Neural cell (in vitro differentiated cells): ENCODE data around the gene SERPINA3. TPM values are rescaled to one million over a fixed set of nuclear protein-coding genes. Genes with fewer than 3 reads are reported as not detected.

Source experiments
- H2AFZ ChIP-seq: fragments of 200-600, 300-800 bp; sonication (generic), shearing (Covaris generic); 2 replicates; pipeline ENCODE4 v1.6.0; 2014; ENCODE audit warnings: low read depth, mild to moderate bottlenecking, antibody characterized with exemption, low read length, moderate library complexity
- H3F3A ChIP-seq: fragments of 200-600 bp; shearing (Covaris generic); 2 replicates; pipeline ENCODE4 v1.6.1; 2016; ENCODE audit warnings: mild to moderate bottlenecking, moderate library complexity, mixed read lengths, antibody characterized with exemption, low read length; ENCODE audit not compliant: insufficient read depth, poor library complexity, severe bottlenecking
- H3K27ac ChIP-seq: fragments of 200-600, 300-800 bp; sonication (generic), shearing (Covaris generic); 2 replicates; pipeline ENCODE4 v1.5.1; 2014; ENCODE audit warnings: mild to moderate bottlenecking, low read length, moderate library complexity
- H3K27me3 ChIP-seq: fragments of 300-800, 200-600 bp; sonication (generic), shearing (Covaris generic); 2 replicates; pipeline ENCODE4 v1.6.0; 2014; ENCODE audit warnings: mild to moderate bottlenecking, low read depth, low read length, moderate library complexity; ENCODE audit not compliant: insufficient read depth
- H3K36me3 ChIP-seq: fragments of 300-800, 200-600 bp; sonication (generic), shearing (Covaris generic); 2 replicates; pipeline ENCODE4 v1.5.1; 2014; ENCODE audit warnings: mild to moderate bottlenecking, antibody characterized with exemption, low read length, moderate library complexity; ENCODE audit not compliant: insufficient read depth
- H3K4me2 ChIP-seq: fragments of 300-800, 200-600 bp; sonication (generic), shearing (Covaris generic); 2 replicates; pipeline ENCODE4 v1.6.0; 2014; ENCODE audit warnings: mild to moderate bottlenecking, low read length
- H3K4me3 ChIP-seq: fragments of 300-800, 200-600 bp; sonication (generic), shearing (Covaris generic); 2 replicates; pipeline ENCODE4 v1.5.1; 2014; ENCODE audit warnings: mild to moderate bottlenecking, low read length, moderate library complexity
- H3K79me2 ChIP-seq: fragments of 200-600 bp; shearing (Covaris generic); replicated peaks from 2 replicates; pipeline ENCODE4 v1.6.0; 2014; ENCODE audit warnings: mild to moderate bottlenecking, low read length, moderate library complexity; ENCODE audit not compliant: insufficient read depth
- H3K9ac ChIP-seq: fragments of 300-800, 200-600 bp; sonication (generic), shearing (Covaris generic); 2 replicates; pipeline ENCODE4 v1.6.1; 2016; ENCODE audit warnings: mild to moderate bottlenecking, low read length, mixed read lengths
- H3K9me2 ChIP-seq: fragments of 200-600 bp; shearing (Covaris generic); 2 replicates; pipeline ENCODE4 v1.6.1; 2016; ENCODE audit warnings: mild to moderate bottlenecking, low read length, mixed read lengths; ENCODE audit not compliant: insufficient read depth
- H3K9me3 ChIP-seq: fragments of 200-600, 300-800 bp; sonication (generic), shearing (Covaris generic); 2 replicates; pipeline ENCODE4 v1.6.1; 2016; ENCODE audit warnings: mild to moderate bottlenecking, mixed run types, low read length, moderate library complexity, mixed read lengths
- H4K20me1 ChIP-seq: fragments of 200-600 bp; shearing (Covaris generic); 2 replicates; pipeline ENCODE4 v1.6.1; 2016; ENCODE audit warnings: mild to moderate bottlenecking, mixed run types; ENCODE audit not compliant: insufficient read depth
- CTCF ChIP-seq: fragments of 450-650 bp; IDR thresholded peaks from 2 replicates; pipeline ENCODE4 v1.5.1; 2014; ENCODE audit warnings: antibody characterized with exemption, mild to moderate bottlenecking, moderate library complexity; ENCODE audit not compliant: poor library complexity, severe bottlenecking
- EP300 ChIP-seq: fragments of 450-650 bp; conservative IDR thresholded peaks from 2 replicates; pipeline ENCODE4 v1.6.1; 2014; ENCODE audit warnings: antibody characterized with exemption, mild to moderate bottlenecking, moderate library complexity; ENCODE audit not compliant: poor library complexity, severe bottlenecking
- EZH2 ChIP-seq: fragments of 200-600, 300-800 bp; shearing (Covaris generic), sonication (generic); IDR thresholded peaks from 2 replicates; pipeline ENCODE4 v1.6.1; 2014; ENCODE audit warnings: antibody characterized with exemption, low read length, borderline replicate concordance, mild to moderate bottlenecking; ENCODE audit not compliant: insufficient read depth, poor library complexity, severe bottlenecking
- MXI1 ChIP-seq: fragments of 450-650 bp; conservative IDR thresholded peaks from 2 replicates; pipeline ENCODE4 v1.6.1; 2014; ENCODE audit warnings: antibody characterized with exemption, mild to moderate bottlenecking; ENCODE audit not compliant: poor library complexity, severe bottlenecking
- POLR2AphosphoS5 ChIP-seq: IDR thresholded peaks from 2 replicates; pipeline ENCODE4 v1.6.1; 2012
- RAD21 ChIP-seq: fragments of 450-650 bp; conservative IDR thresholded peaks from 2 replicates; pipeline ENCODE4 v1.6.1; 2014; ENCODE audit warnings: antibody characterized with exemption, mild to moderate bottlenecking, moderate library complexity
- SMC3 ChIP-seq: fragments of 450-650 bp; conservative IDR thresholded peaks from 2 replicates; pipeline ENCODE4 v1.6.1; 2014; ENCODE audit warnings: antibody characterized with exemption, mild to moderate bottlenecking, moderate library complexity; ENCODE audit not compliant: poor library complexity
- TAF1 ChIP-seq: IDR thresholded peaks from 2 replicates; pipeline ENCODE4 v1.6.1; 2012; ENCODE audit warnings: low read depth
- polyA plus RNA-seq: library from polyadenylated mRNA; depleted of rRNA; stranded (reverse); fragments of >200 nt; gene quantifications from 2 replicates; pipeline ENCODE4 v1.2.3, GENCODE V29; 2014
- TF ChIP-seq, protein P1 (sequence below): IDR thresholded peaks from 2 replicates; pipeline ENCODE4 v1.6.1; 2012; ENCODE audit warnings: borderline replicate concordance

The SERPINA3 gene
- polyA plus RNA-seq, 1 donor from 2014 or later = not detected

DNA sequence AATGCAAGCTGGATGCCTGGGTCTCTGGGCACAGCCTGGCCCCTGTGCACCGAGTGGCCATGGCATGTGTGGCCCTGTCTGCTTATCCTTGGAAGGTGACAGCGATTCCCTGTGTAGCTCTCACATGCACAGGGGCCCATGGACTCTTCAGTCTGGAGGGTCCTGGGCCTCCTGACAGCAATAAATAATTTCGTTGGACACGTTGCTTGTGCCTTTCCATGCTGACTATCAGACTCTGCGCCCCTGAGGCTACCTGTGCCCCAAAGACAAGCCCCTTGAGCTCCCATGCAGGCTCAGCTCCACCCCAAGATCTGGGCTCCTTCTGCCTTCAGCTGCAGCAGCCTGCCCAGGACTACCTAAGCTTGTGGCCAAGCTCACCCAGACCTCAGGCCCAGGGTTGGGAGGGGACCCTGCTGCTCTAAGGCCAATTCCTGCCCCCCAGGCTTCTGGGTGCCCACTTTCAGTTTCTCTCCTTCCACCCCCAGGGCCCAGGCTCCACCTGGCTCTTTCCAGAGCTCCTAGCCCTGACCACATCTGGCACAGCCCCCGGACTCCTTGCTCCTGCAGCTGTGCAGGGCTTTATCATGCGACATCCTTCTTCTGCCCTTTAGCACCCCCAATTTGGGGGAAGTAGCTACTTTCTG is 11.8 kb downstream of the SERPINA3 start:
- H3F3A ChIP-seq = no peaks in the 10 kb centered on the region
- H3K79me2 ChIP-seq = no peaks in the 10 kb centered on the region
- no peaks in the 10 kb centered on the region for H4K20me1 ChIP-seq
- H3K9me2 ChIP-seq = no peaks in the 10 kb centered on the region
- H2AFZ ChIP-seq = no peak overlapping the region
- no peaks in the 10 kb centered on the region for H3K27me3 ChIP-seq
- peaks cover 4% of the 10 kb centered on the region for H3K9me3 ChIP-seq
- H3K36me3 ChIP-seq = no peaks in the 10 kb centered on the region
- H3K9ac ChIP-seq = no peak overlapping the region
- H3K4me2 ChIP-seq = no peak overlapping the region
- H3K27ac ChIP-seq = no peak overlapping the region
- TF ChIP-seq MXI1 (no peak), CTCF (no peak), EZH2 (no peak), SMC3 (no peak), RAD21 (no peak), EP300 (no peak), POLR2AphosphoS5 (no peak), TAF1 (no peak)
- TF ChIP-seq, protein P1, sequence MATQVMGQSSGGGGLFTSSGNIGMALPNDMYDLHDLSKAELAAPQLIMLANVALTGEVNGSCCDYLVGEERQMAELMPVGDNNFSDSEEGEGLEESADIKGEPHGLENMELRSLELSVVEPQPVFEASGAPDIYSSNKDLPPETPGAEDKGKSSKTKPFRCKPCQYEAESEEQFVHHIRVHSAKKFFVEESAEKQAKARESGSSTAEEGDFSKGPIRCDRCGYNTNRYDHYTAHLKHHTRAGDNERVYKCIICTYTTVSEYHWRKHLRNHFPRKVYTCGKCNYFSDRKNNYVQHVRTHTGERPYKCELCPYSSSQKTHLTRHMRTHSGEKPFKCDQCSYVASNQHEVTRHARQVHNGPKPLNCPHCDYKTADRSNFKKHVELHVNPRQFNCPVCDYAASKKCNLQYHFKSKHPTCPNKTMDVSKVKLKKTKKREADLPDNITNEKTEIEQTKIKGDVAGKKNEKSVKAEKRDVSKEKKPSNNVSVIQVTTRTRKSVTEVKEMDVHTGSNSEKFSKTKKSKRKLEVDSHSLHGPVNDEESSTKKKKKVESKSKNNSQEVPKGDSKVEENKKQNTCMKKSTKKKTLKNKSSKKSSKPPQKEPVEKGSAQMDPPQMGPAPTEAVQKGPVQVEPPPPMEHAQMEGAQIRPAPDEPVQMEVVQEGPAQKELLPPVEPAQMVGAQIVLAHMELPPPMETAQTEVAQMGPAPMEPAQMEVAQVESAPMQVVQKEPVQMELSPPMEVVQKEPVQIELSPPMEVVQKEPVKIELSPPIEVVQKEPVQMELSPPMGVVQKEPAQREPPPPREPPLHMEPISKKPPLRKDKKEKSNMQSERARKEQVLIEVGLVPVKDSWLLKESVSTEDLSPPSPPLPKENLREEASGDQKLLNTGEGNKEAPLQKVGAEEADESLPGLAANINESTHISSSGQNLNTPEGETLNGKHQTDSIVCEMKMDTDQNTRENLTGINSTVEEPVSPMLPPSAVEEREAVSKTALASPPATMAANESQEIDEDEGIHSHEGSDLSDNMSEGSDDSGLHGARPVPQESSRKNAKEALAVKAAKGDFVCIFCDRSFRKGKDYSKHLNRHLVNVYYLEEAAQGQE = no peak
- H3K4me3 ChIP-seq = no peak overlapping the region

- Histone ChIP-seq H3K27me3 (no peaks in the 10 kb centered on the region), H3K9ac (no peak overlapping the region), H3K9me2 (no peaks in the 10 kb centered on the region), H3K79me2 (no peaks in the 10 kb centered on the region), H3K9me3 (no peaks in the 10 kb centered on the region), H3K4me2 (no peak overlapping the region), H3K36me3 (no peaks in the 10 kb centered on the region), H3K4me3 (no peak overlapping the region), H3K27ac (no peak overlapping the region), H3F3A (no peaks in the 10 kb centered on the region), H4K20me1 (no peaks in the 10 kb centered on the region), H2AFZ (no peak overlapping the region)
- TF ChIP-seq EZH2 (no peak), SMC3 (no peak), MXI1 (no peak), RAD21 (no peak), CTCF (no peak), EP300 (no peak), TAF1 (no peak), POLR2AphosphoS5 (no peak)
- TF ChIP-seq, protein P1 = no peak
Measured at GRCh38 chr14:94624537-94625352, 12.6 kb downstream of the SERPINA3 start.
